Chondrocyte (in vitro differentiated cells): Measurements from ENCODE around the gene RAB14. TPM values are rescaled to one million over a fixed set of nuclear protein-coding genes. Genes with fewer than 3 reads are reported as not detected.

Experiments
- DNase-seq: peaks from one replicate; pipeline ENCODE4 v3.0.0; 2021; ENCODE audit warnings: mixed read lengths, low spot score
- H3K27ac Mint-ChIP-seq: one replicate; pipeline ENCODE4 v1.8.0; 2021; ENCODE audit warnings: mild to moderate bottlenecking, moderate library complexity, mixed read lengths; ENCODE audit not compliant: unreplicated experiment
- H3K27me3 Mint-ChIP-seq: 2 replicates; pipeline ENCODE4 v1.8.0; 2021; ENCODE audit warnings: low read depth, mixed read lengths
- H3K36me3 Mint-ChIP-seq: 2 replicates; pipeline ENCODE4 v1.8.0; 2021; ENCODE audit warnings: low read depth, mixed read lengths
- H3K4me1 Mint-ChIP-seq: 2 replicates; pipeline ENCODE4 v1.8.0; 2021; ENCODE audit warnings: low read depth, mild to moderate bottlenecking, mixed read lengths
- H3K4me3 Mint-ChIP-seq: one replicate; pipeline ENCODE4 v1.8.0; 2021; ENCODE audit warnings: mild to moderate bottlenecking, moderate library complexity, mixed read lengths; ENCODE audit not compliant: unreplicated experiment
- H3K9me3 Mint-ChIP-seq: 2 replicates; pipeline ENCODE4 v1.8.0; 2021; ENCODE audit warnings: low read depth, mixed read lengths
- CTCF ChIP-seq: fragments of 200-600 bp; sonication (generic); IDR thresholded peaks from 2 replicates; pipeline ENCODE4 v1.5.0; 2021; ENCODE audit warnings: antibody characterized with exemption, mild to moderate bottlenecking, moderate library complexity
- total RNA-seq: library from RNA; stranded (reverse); gene quantifications from 3 replicates; pipeline ENCODE4 v1.2.1, GENCODE V29; 2021

RAB14 gene
- total RNA-seq, 1 donor from 2014 or later = 64.3 TPM

- Mint-ChIP-seq H3K27ac (no peak overlapping the region), H3K36me3 (no peaks in the 10 kb centered on the region), H3K4me3 (no peak overlapping the region), H3K4me1 (peaks cover 7% of the 10 kb centered on the region), H3K27me3 (no peaks in the 10 kb centered on the region), H3K9me3 (peaks cover 12% of the 10 kb centered on the region)
- no peak for DNase-seq
- no peak for TF ChIP-seq CTCF
These were observed 38.9 kb upstream of the RAB14 start for GRCh38 chr9:121240472-121241135.

GRCh38 chr9:121239851-121240250 lies 38.2 kb upstream of the RAB14 start:
- peaks cover 12% of the 10 kb centered on the region for H3K9me3 Mint-ChIP-seq
- H3K27ac Mint-ChIP-seq = no peak overlapping the region
- TF ChIP-seq CTCF = no peak
- no peaks in the 10 kb centered on the region for H3K27me3 Mint-ChIP-seq
- H3K36me3 Mint-ChIP-seq = no peaks in the 10 kb centered on the region
- no peak for DNase-seq
- H3K4me1 Mint-ChIP-seq = peaks cover 7% of the 10 kb centered on the region
- no peak overlapping the region for H3K4me3 Mint-ChIP-seq

- H3K4me1 Mint-ChIP-seq = peaks cover 12% of the 10 kb centered on the region
- H3K9me3 Mint-ChIP-seq = peaks cover 7% of the 10 kb centered on the region
- no peak for TF ChIP-seq CTCF
- H3K27me3 Mint-ChIP-seq = no peaks in the 10 kb centered on the region
- no peak overlapping the region for H3K4me3 Mint-ChIP-seq
- H3K36me3 Mint-ChIP-seq = no peaks in the 10 kb centered on the region
- H3K27ac Mint-ChIP-seq = no peak overlapping the region
- no peak for DNase-seq
These were observed 37.4 kb upstream of the RAB14 start for GRCh38 chr9:121239071-121239470.

- Mint-ChIP-seq H3K9me3 (no peaks in the 10 kb centered on the region), H3K27me3 (no peaks in the 10 kb centered on the region), H3K4me3 (no peak overlapping the region), H3K27ac (no peak overlapping the region), H3K4me1 (peaks cover 15% of the 10 kb centered on the region), H3K36me3 (no peaks in the 10 kb centered on the region)
- no peak for TF ChIP-seq CTCF
- no peak for DNase-seq
These were observed 36.2 kb upstream of the RAB14 start for GRCh38 chr9:121237916-121238315.

- Mint-ChIP-seq H3K9me3 (no peaks in the 10 kb centered on the region), H3K4me3 (no peak overlapping the region), H3K36me3 (peaks cover 1% of the 10 kb centered on the region), H3K27ac (no peak overlapping the region), H3K27me3 (no peaks in the 10 kb centered on the region), H3K4me1 (peaks cover 9% of the 10 kb centered on the region)
- TF ChIP-seq CTCF = no peak
- no peak for DNase-seq
These were observed 33.8 kb upstream of the RAB14 start for GRCh38 chr9:121235512-121235911.
